ENCODE data around the gene DHX36.

DNA sequence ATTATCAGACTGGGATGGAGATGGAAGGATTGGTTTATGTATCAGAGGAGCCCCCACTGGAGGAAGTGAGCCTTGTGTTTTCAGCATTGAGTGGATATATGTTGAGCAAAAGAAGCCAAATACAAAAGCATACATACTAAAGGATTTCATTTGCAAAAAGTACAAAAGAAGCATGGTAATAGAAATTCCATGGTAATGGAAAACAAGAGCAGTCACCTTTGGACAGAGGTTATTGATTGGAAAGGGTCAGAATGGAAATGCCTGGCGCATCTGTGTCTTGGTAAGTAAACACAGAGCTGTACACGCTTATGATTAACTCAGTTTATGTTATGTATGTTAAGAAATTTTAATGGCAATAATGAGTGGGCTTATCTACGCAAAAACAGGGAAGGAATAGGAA lies 72.7 kb downstream of the DHX36 start:
- TF ChIP-seq, protein P1, sequence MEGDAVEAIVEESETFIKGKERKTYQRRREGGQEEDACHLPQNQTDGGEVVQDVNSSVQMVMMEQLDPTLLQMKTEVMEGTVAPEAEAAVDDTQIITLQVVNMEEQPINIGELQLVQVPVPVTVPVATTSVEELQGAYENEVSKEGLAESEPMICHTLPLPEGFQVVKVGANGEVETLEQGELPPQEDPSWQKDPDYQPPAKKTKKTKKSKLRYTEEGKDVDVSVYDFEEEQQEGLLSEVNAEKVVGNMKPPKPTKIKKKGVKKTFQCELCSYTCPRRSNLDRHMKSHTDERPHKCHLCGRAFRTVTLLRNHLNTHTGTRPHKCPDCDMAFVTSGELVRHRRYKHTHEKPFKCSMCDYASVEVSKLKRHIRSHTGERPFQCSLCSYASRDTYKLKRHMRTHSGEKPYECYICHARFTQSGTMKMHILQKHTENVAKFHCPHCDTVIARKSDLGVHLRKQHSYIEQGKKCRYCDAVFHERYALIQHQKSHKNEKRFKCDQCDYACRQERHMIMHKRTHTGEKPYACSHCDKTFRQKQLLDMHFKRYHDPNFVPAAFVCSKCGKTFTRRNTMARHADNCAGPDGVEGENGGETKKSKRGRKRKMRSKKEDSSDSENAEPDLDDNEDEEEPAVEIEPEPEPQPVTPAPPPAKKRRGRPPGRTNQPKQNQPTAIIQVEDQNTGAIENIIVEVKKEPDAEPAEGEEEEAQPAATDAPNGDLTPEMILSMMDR (IDR thresholded peaks at IDR 0.05) = no peak
- no peak for TF ChIP-seq EP300 (IDR thresholded peaks at IDR 0.05)
